ENCODE results near the gene VAV3. TPM values are rescaled to one million over a fixed set of nuclear protein-coding genes. Genes with fewer than 3 reads are reported as not detected.

Gene VAV3
- total and polyA plus RNA-seq, 2 of the 8 experiments (the other 6 are each of a cell fraction or from before 2014, with no cell fraction given) = 2.9 to 7.9 TPM

DNA sequence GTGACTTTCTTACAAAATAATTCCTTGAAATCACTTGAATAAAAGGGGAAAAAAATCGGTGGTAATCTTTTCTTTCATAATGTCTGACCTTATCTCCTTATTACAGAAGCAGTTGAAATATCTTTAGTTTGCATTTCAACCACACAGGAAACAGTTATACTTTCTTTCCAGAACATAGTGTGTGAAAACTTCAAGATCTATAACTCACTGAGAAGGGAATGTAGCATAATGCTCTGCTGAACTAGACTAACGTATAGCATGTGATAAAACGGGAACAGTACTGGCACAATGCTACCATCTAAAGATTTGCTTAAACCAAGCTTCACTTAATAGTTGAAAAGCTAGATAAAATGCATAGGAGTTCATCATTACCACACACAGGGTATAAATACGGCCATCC lies 45.0 kb downstream of the VAV3 start:
- no peak overlapping the region for H3K4ac ChIP-seq (replicated peaks; ENCODE audit: insufficient read length, low read depth, low read length)
- no peak overlapping the region for H3K27ac ChIP-seq (ENCODE audit: low read depth, low read length)
- no peak overlapping the region for H4K5ac ChIP-seq (ENCODE audit: insufficient read length, low read depth, low read length)
- H3K23ac ChIP-seq (ENCODE audit: insufficient read length) = no peak overlapping the region
- no peaks in the 10 kb centered on the region for H3K36me3 ChIP-seq (ENCODE audit: control insufficient read depth in 2 of 4, insufficient read depth in 4 of 4, low read length in 3 of 4)
- H3K79me1 ChIP-seq (ENCODE audit: low read depth, low read length) = no peaks in the 10 kb centered on the region; the same call in 1 of the 2 replicates
- ChIA-PET POLR2A (ENCODE audit: partially characterized antibody) (no interaction called here), CTCF (ENCODE audit: partially characterized antibody) (interaction anchor here (1.0 kb wide), 1 partner anchor 12 kb away, joined by 4 read pairs; no protein-coding TSS in a partner anchor)
- no peak overlapping the region for H2BK20ac ChIP-seq (ENCODE audit: low read length)
- H2BK5ac ChIP-seq (ENCODE audit: low read depth, low read length) = no peak overlapping the region
- H3K18ac ChIP-seq (ENCODE audit: extremely low read depth, low read length) = no peak overlapping the region
- H2BK12ac ChIP-seq (ENCODE audit: low read depth, low read length) = no peak overlapping the region
- no peak overlapping the region for H3K4me3 ChIP-seq (ENCODE audit: extremely low read depth in 1 of 4, insufficient read depth in 2 of 4, low read depth in 3 of 4, low read length in 4 of 4)
- FAIRE-seq (no peak), DNase-seq (ENCODE audit: low read depth in 1 of 2, low spot score in 2 of 2) (no peak)
- H2BK15ac ChIP-seq (ENCODE audit: low read length) = no peak overlapping the region
- H2AFZ ChIP-seq (ENCODE audit: low read length) = no peak overlapping the region
- no peaks in the 10 kb centered on the region for H4K20me1 ChIP-seq (replicated peaks in 1 of 2; ENCODE audit: control insufficient read depth in 1 of 2, insufficient read depth in 2 of 2, low read length in 2 of 2)
- no peak overlapping the region for H4K8ac ChIP-seq (ENCODE audit: extremely low read depth, insufficient read depth, low read length)
- no peaks in the 10 kb centered on the region for H3K23me2 ChIP-seq (ENCODE audit: low read depth, low read length)
- H3K4me2 ChIP-seq (ENCODE audit: insufficient read depth in 1 of 2, low read depth in 2 of 2, low read length in 2 of 2) = no peak overlapping the region
- H3K14ac ChIP-seq (ENCODE audit: insufficient read length) = no peak overlapping the region
- no peaks in the 10 kb centered on the region for H3K4me1 ChIP-seq (replicated peaks in 1 of 4; ENCODE audit: control insufficient read depth in 3 of 4, insufficient read depth in 4 of 4, low read length in 3 of 4)
- no peak overlapping the region for H4K91ac ChIP-seq (replicated peaks; ENCODE audit: insufficient read length, low read length)
- H3K9ac ChIP-seq (replicated peaks in 1 of 4; ENCODE audit: extremely low read depth in 1 of 4, low read depth in 3 of 4, low read length in 3 of 4) = no peak overlapping the region
- H3K79me2 ChIP-seq (ENCODE audit: control insufficient read depth in 1 of 2, insufficient read depth in 2 of 2, low read length in 2 of 2) = 0 out of 4 replicates have a peak, but pooled peaks cover 0 to 4% of the 10 kb centered on the region in 2 experiments
- H3K27me3 ChIP-seq (replicated peaks in 1 of 4; ENCODE audit: control insufficient read depth in 3 of 4, extremely low read depth in 1 of 4, insufficient read depth in 3 of 4, low read length in 3 of 4) = no peaks in the 10 kb centered on the region; a peak in 1 of 7 replicates
- H2AK5ac ChIP-seq (ENCODE audit: low read depth, low read length) = no peak overlapping the region
- no peak overlapping the region for H3K56ac ChIP-seq (replicated peaks; ENCODE audit: insufficient read length, low read depth, low read length)
- no peaks in the 10 kb centered on the region for H3K9me3 ChIP-seq (ENCODE audit: insufficient read depth in 2 of 2, low read depth in 1 of 2, low read length in 1 of 2)
- H2BK120ac ChIP-seq (replicated peaks; ENCODE audit: low read depth, low read length) = no peak overlapping the region
- TF ChIP-seq CTBP2 (IDR thresholded peaks at IDR 0.05; ENCODE audit: borderline replicate concordance, insufficient read depth, insufficient read length, low read length) = no peak
- TF ChIP-seq CHD1 (IDR thresholded peaks at IDR 0.05; ENCODE audit: low read depth, low read length) = no peak
- TF ChIP-seq CREB1 (IDR thresholded peaks at IDR 0.05) = no peak
- TF ChIP-seq EGR1 (IDR thresholded peaks at IDR 0.05; ENCODE audit: borderline replicate concordance, low read depth, low read length) = no peak
- no peak for TF ChIP-seq YY1 (IDR thresholded peaks at IDR 0.05; ENCODE audit: low read depth, low read length)
- no peak for TF ChIP-seq CBX8 (IDR thresholded peaks at IDR 0.05; ENCODE audit: borderline replicate concordance, low read depth, low read length)
- no peak for TF ChIP-seq CBX5 (IDR thresholded peaks at IDR 0.05; ENCODE audit: low read depth, low read length)
- TF ChIP-seq, protein P1, sequence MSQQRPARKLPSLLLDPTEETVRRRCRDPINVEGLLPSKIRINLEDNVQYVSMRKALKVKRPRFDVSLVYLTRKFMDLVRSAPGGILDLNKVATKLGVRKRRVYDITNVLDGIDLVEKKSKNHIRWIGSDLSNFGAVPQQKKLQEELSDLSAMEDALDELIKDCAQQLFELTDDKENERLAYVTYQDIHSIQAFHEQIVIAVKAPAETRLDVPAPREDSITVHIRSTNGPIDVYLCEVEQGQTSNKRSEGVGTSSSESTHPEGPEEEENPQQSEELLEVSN (IDR thresholded peaks at IDR 0.05) = no peak
- no peak for TF ChIP-seq KDM1A (IDR thresholded peaks at IDR 0.05; ENCODE audit: borderline replicate concordance, low read length)
- no peak for TF ChIP-seq KDM4A (IDR thresholded peaks at IDR 0.05; ENCODE audit: low read depth, low read length, severe bottlenecking)
- TF ChIP-seq JUND (IDR thresholded peaks at IDR 0.05; ENCODE audit: low read length) = no peak
- WGBS, 2 experiments (ENCODE audit: extremely low coverage in 1 of 2, insufficient coverage in 1 of 2, insufficient read length in 1 of 2, insufficient replicate concordance in 2 of 2, low coverage in 1 of 2, low lambda C conversion rate in 2 of 2, missing lambda C conversion rate in 1 of 2) = 87% methylated on average over 4 of the region's 4 CpGs; no CpG with 5 or more reads in 1 of the 2 experiments
